HG02973 (cell line): ENCODE measurements around the gene KRT77.
"Not testable (repeated sequence)": the region's sequence is repeated elsewhere in the genome, so short reads cannot be mapped to it uniquely, and the experiment has no call there.

ENCODE experiments used
- ATAC-seq: cut with Tn5 transposase; IDR thresholded peaks from one replicate; pipeline ENCODE4 v1.9.1; 2021; ENCODE audit warnings: moderate library complexity; ENCODE audit not compliant: unreplicated experiment

The KRT77 gene

DNA sequence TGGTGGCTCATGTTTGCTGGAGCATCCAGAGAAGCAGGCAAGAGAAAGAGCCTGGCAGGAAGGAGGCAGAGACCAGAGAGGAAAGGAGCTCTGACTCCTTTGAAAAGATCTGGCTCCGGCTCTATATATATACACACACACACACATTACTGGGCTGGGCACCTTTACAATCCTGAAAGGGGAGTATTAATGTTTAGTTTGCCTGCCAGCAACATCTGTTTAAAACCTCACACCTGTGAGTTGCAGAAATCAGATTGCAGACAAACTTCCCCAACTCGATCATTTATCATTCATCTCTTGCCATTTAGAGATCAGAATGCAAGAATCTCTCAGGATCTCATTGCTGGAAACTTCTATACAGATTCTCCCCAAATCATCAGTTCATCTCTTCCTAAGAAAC is at the start of gene KRT77:
Gene KRT77 (minus strand): TSS at position 101 of the 400 bp plus-strand sequence. CDS start 90 bp downstream, at position 11.
- no peak for ATAC-seq

DNA sequence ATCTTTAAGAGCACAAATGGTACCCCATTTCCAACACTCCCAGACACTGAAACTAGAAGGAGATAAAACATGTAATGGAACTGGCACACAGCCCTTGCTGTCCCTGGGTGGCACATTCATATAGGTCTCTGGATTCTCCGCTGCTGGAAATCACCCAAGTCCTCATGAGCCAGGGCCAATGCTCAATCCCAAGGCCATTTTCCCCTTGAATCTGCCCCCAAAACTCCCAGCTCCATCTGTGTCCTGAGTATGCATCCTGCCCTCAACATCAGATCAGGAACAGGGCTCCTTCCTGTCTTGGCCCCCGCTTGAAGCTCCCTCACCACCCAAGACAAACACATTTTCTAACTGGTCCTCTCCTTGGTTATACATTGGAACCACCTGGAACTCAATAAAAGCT is 49.2 kb upstream of the KRT77 start:
- ATAC-seq, result no peak

GRCh38 chr12:52751795-52752194 is 48.5 kb upstream of the KRT77 start:
- no peak for ATAC-seq

GRCh38 chr12:52750532-52750931 is 47.2 kb upstream of the KRT77 start:
- ATAC-seq, result not testable (repeated sequence)

- no peak for ATAC-seq
Observed at GRCh38 chr12:52749827-52750226, 46.5 kb upstream of the KRT77 start.

DNA sequence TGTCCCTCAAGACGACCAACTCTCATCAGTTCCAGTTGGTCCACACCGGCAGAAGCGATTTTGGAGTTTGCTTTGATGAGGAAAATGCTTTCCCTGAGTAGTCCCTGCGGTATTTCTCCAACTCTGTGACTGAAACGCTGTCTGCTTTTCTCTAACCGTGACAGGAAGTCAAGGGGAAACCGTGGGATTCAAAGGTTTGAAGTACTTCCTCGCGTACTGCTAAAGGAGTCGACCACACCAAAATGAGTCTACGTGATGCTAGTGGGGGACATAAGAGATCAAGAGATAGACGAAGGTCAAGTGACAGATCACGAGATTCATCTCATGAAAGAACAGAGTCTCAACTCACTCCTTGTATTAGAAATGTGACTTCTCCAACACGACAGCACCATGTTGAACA is 45.3 kb upstream of the KRT77 start:
- no peak for ATAC-seq

GRCh38 chr12:52745554-52745953 is 42.2 kb upstream of the KRT77 start:
- no peak for ATAC-seq

GRCh38 chr12:52744493-52745156 is 41.3 kb upstream of the KRT77 start:
- no peak for ATAC-seq

DNA sequence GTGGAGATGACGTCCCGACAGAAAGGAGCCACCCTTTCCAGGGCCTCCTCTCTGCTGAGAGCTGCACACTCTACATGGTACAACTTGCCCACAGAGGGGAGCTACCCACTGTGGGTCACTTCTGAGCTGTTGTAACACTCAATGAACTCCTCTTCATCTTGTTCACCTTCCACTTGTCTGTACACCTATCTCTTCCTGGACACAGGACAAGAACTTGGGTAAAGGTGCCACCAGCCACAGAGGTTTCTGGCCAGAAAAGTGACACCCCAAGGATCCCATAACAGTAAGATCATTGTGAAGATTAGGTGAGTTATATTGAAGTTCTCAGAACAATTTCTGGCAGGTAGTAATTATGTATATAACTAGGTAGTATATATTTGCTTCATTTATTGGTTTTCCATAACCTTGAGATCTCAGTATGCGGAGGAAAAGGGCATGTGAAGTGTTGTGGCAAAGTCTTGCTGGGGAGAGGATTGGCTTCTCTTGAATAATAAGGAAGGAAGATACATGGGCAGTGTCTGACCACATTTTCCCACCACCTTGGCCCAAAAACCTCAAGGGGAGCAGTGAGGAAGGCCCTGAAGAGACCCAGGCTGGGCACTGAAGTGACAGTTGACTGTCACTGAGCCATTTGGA is 39.6 kb upstream of the KRT77 start:
- ATAC-seq, result no peak

GRCh38 chr12:52742196-52742580 is 38.9 kb upstream of the KRT77 start:
- ATAC-seq, result no peak

DNA sequence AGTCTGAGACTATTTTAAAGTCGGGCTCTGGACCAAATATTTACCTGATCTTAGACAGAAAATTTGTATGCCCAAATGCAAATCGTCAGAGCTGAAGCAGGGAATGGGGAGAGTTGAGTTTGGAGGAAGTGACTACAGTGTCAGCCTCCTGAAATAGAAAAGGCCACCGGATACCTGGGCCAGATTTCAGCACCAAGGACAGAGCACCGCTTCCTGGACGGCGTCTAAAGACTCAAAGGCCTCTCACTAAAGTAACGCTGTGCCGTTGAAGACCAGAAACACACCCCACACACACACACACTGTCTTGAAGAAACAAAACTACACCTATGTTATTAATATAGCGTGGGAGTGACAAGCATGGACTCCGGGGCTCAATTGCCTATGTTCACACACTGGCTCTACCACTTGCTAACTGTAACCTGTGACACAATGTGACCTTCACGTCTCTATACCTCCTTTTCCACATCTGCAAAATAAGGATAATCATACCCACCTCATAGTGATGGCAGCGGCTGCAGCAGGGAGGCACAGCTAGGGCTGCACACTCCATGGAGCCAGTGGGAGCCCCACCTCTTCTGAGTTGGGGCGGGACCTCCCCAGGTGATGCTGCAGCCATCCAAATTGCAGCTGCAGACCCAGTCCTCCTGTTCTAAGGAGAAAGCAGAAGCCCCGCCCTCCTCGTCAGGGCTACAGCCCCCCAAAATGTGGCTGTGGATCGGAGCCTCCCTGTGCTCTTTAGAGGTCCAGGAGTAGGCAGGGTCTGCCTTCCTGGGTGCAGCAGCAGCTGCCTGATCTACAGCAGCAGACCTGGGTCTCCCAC is 38.3 kb upstream of the KRT77 start:
- ATAC-seq, result no peak

DNA sequence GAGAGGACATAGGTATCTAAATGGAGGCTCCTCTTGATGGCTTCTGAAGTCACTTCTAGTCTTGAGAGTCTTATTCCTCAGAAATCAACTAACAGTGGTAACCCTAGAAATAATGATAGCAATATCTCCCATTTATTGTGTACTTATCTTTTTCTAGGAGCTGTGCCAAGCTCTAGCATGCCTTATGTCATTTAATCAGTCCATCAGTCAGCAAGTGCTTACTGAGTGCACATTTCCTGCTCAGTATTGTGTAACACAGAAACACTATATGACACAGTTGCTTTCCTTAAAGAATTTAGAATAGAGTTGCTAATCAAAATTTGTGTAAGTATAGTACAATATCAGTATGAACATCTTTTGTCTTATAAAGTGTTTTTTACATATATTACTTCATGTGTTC is 37.3 kb upstream of the KRT77 start:
- no peak for ATAC-seq

DNA sequence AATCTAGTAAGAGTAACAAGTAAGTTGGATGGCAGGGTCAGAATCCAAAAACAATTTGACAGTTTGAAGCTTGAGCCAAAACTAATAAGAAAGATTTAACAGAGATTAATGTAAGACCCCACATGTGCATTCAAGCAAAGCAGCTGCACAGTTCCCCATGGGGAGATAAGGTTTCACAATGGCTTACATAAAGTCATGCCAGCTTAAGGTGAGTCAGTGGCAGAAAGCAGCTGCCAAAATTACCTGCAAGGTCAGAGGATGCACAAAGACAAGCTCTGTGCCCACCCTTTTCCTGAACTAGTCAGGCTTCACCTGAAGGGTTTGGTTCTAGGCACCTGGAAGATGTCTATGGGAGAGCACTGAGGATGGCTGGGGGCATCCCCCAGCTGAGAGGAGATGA is 36.6 kb upstream of the KRT77 start:
- no peak for ATAC-seq

GRCh38 chr12:52735816-52736632 is 32.7 kb upstream of the KRT77 start:
- no peak for ATAC-seq

DNA sequence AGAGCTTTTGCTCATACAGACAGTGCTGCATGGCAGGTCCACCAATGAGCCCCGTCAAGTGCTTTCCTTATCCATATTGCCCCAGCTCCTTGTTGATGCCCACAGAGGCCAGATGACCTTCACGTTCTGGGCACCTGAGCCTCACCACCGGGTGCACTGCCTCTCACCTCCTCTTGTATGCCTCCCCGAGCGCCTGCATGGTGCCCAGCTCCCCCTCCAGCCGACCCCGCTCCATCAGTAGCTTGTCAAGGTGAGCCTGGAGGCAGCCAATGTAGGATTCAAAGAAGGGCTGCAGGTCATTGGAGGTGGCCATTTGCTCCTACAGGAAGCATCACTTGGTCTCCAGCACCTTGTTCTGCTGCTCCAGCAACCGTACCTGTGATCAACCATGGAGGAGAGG is 31.8 kb upstream of the KRT77 start:
- ATAC-seq, result no peak

- no peak for ATAC-seq
Observed at GRCh38 chr12:52730793-52731192, 27.5 kb upstream of the KRT77 start.

GRCh38 chr12:52730383-52730782 is 27.1 kb upstream of the KRT77 start:
- no peak for ATAC-seq

DNA sequence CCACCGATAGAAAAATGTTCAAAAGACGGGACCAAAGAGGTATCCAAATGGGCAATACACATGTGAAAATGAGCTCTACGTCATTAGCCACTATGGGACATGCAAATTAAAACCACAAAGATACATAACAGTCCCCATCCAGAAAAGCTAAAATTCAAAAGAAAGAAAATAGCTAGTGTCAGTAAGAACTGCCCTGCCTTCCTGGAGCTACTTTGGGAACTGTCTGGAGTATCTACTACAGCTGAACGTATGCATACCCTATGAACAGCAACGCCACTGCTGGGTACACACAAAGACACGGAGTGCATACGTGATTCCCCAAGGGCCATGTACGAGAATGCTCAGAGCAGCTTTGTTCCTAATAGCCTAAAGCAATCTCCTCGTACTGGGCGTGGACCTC is 25.8 kb upstream of the KRT77 start:
- ATAC-seq, result no peak

DNA sequence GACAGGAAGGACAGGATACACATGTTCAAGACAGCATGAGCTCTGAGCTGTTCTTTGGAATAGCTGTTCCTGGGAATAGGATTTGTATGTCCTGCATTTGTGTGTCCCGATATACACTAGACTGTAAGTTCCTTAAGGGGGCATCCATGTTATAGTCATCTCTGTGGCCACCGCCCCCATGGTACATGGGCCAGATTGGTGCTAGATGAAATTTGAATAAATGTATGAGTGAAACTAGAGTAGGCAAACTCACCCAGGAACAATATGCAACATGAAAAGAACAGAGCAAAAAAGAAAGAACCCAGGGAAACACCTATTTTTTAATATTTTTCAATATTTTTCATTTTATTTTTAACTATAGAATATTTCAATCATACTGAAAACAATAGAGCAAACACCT is 25.1 kb upstream of the KRT77 start:
- ATAC-seq, result no peak

DNA sequence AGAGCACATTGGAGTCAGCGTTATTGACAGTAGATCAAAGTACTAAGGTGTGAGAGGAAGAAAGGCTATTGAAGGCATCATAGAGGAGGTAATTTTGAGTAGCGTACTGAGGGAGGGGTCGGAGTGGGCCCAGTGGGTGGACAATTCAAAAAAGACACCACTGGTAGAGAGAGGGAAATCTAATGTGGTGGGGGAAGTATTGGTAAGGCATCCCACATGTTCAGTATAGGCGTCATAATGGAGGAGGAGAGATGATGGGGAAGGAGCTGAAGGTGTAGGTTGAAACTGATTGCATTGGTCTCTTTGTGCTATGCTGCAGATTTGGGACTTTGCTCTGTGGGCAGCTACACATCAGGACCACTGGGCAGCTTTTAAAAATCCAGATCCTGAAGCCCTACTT is 23.7 kb upstream of the KRT77 start:
- no peak for ATAC-seq

DNA sequence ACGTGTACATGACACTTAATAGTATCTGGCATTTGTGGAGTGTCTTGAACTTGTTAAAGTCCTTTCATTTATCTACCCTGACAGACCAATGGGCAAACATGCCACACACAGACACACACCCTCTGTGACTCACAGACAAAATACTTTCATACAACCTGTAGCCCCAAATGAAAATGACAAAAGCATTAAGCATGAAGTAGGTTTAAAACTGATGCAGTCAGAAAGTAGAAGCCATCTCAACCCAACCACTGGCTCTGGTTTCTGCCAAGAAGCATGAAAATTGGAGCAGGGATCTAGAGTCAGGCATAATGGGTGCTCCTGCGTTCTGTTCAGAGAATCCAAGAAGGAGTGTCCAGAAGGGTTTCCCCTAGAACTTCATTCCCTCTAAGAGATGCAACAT is 23.1 kb upstream of the KRT77 start:
- ATAC-seq, result no peak
